Adrenal gland (tissue), 12 donors: ENCODE results near the gene KRTAP4-3. TPM values are rescaled to one million over a fixed set of nuclear protein-coding genes. Genes with fewer than 3 reads are reported as not detected.
"Not testable (repeated sequence)": the region's sequence is repeated elsewhere in the genome, so short reads cannot be mapped to it uniquely, and the experiment has no call there.

Experiments used
- DNase-seq, 7 donors: peaks; one replicate each; pipeline ENCODE4 v3.0.0-alpha.2; 2019 to 2020
- H3K27ac ChIP-seq, 5 donors: fragments of 200-600 bp; sonication (generic) in 4 of 5; 1 replicate in 3 of 5; 2 replicates in 2 of 5; pipeline versions ENCODE4 v1.5.1 to v1.8.0; 2016 to 2020; ENCODE audit warnings: mild to moderate bottlenecking in 1 of 5
- H3K27me3 ChIP-seq: fragments of 200-600 bp; 2 replicates; pipeline ENCODE4 v1.8.0; 2021
- H3K36me3 ChIP-seq, 2 donors: fragments of 200-600 bp; replicated peaks in 1 of 2; 1 replicate in 1 of 2; 2 replicates in 1 of 2; pipeline versions ENCODE4 v1.5.1 to v1.8.0; 2018 to 2022
- H3K4me1 ChIP-seq, 2 donors: fragments of 200-600 bp; replicated peaks in 1 of 2; 1 replicate in 1 of 2; 2 replicates in 1 of 2; pipeline versions ENCODE4 v1.5.1 to v1.8.0; 2018 to 2021
- H3K4me3 ChIP-seq, 4 donors: fragments of 200-600 bp; sonication (generic) in 3 of 4; one replicate each; pipeline ENCODE4 v1.5.1; 2016 to 2018
- H3K9me3 ChIP-seq, 3 donors: fragments of 200-600 bp; sonication (generic) in 1 of 3; replicated peaks in 1 of 3; 1 replicate in 2 of 3; 2 replicates in 1 of 3; pipeline versions ENCODE4 v1.5.1 to v1.8.0; 2016 to 2021
- CTCF ChIP-seq, 6 experiments: fragments of 450-650 bp in 4 of 6; fragments of 200-600 bp in 2 of 6; sonication (generic) in 1 of 6; IDR thresholded peaks; 1 replicate in 5 of 6; 2 replicates in 1 of 6; pipeline versions ENCODE4 v1.5.1 to v1.8.0; 2016 to 2021; ENCODE audit warnings: antibody characterized with exemption in 6 of 6, mild to moderate bottlenecking in 2 of 6, moderate library complexity in 1 of 6
- POLR2A ChIP-seq, 2 donors: fragments of 450-650 bp; IDR thresholded peaks; one replicate each; pipeline ENCODE4 v1.6.1; 2017; ENCODE audit warnings: antibody characterized with exemption in 2 of 2, mild to moderate bottlenecking in 2 of 2, moderate library complexity in 1 of 2
- WGBS, 4 donors: extraction: QIAGEN DNeasy Blood & Tissue Kit in 2 of 4; methylation state at CpG; one replicate each; pipeline versions ENCODE4 v1.1.5 to v1.1.7; 2013 to 2017; 5-methylcytosine and 5-hydroxymethylcytosine counted together
- intact Hi-C, 2 donors: fragments of 100-400 bp; cut with DNase I; formaldehyde crosslinking; loops; one replicate each; pipeline versions ENCODE4 v1.14.1 to v1.15.0; 2022 to 2023
- polyA plus RNA-seq, 3 donors: library from polyadenylated mRNA; stranded (reverse); fragments of 200-250 nt in 2 of 3; fragments of 350-450 nt in 1 of 3; fragmentation: Illumina TruSeq in 1 of 3; extraction: RNeasy Lipid Tissue Mini Kit (QIAGEN cat#74804) in 1 of 3; gene quantifications; one replicate each; pipeline ENCODE4 v1.2.3, GENCODE V29; 2013 to 2014
- small RNA-seq, 2 donors: library from RNA; depleted of rRNA; stranded (forward); fragments of <200 nt; gene quantifications; one replicate each; pipeline ENCODE3, GENCODE V24; 2016
- total RNA-seq, 9 donors: library from RNA; depleted of rRNA in 4 of 9; stranded (reverse); fragments of >200 nt in 4 of 9; fragments of 120-200 nt in 1 of 9; fragmentation: NEBNext Ultra II Directional in 1 of 9; extraction: Animal tissue kit (Norgen Biotek cat#: 25700) in 1 of 9; gene quantifications; one replicate each; pipeline versions ENCODE4 v1.1.0 to v1.2.4, GENCODE V29; 2013 to 2023
- donor health status: healthy with polysubstance abuse.
- donor health status: Bipolar disorder and iron deficiency.
- donor health status: DM: yes; HTN: yes; CAD: no.
- donor health status: DM: no; HTN: no; CAD: no.
- donor health status: DM: no; HTN: no; CAD: no.
- donor health status: DM: yes; HTN: yes; CAD: no.

The KRTAP4-3 gene
- total and polyA plus RNA-seq, 12 donors, result not detected

DNA sequence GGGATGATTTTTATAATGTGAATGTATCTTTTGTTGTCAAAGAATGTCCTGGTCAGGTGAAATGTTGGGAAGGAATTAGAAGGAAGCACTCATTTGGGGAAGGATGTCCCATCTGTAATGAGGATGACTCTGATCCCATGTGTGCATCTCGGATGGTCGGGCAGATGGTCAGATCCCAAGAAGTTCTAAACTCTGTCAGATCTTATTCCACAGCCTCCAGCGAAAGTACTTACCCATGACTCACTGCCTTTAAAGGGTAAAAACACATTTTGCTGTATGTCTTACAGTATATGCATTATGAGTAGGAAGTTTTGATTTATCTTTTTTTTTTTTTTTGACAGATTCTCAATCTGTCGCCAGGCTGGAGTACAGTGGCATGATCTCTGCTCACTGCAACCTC, 49.3 kb downstream of the KRTAP4-3 start:
- Histone ChIP-seq H3K4me3 (no peak overlapping the region), H3K4me1 (no peaks in the 10 kb centered on the region), H3K9me3 (no peaks in the 10 kb centered on the region), H3K27me3 (peaks cover 3% of the 10 kb centered on the region), H3K27ac (no peak overlapping the region), H3K36me3 (no peaks in the 10 kb centered on the region)
- no peak for DNase-seq
- 84 to 90% (median 85%) methylated on average over 4 of the region's 4 CpGs for WGBS, 4 donors
- TF ChIP-seq CTCF (IDR thresholded peaks at IDR 0.05) (no peak), POLR2A (IDR thresholded peaks at IDR 0.05) (no peak)
- intact Hi-C loops, result no loop called here

GRCh38 chr17:41117846-41118386, 50.1 kb downstream of the KRTAP4-3 start, which contains the start of gene KRTAP4-11:
TSS of gene KRTAP4-11 (minus strand) at chr17:41118373. CDS start at chr17:41118315, 58 bp downstream.
- intact Hi-C loops, H3K27ac ChIP-seq, DNase-seq, H3K36me3 ChIP-seq, H3K4me1 ChIP-seq, H3K4me3 ChIP-seq, H3K27me3 ChIP-seq, H3K9me3 ChIP-seq: not testable (repeated sequence)
- WGBS, 4 donors, result 69 to 100% (median 81%) methylated on average over 1 to 10 of the region's 10 CpGs

Small RNA genes within 50 kb of the gene (small RNA-seq; reads per million reads assigned to genes)
- 0 reads per million in 2 donors for gene KRTAP4-17P

Other genes with a start within 250 kb of the KRTAP4-3 start
Only the 30 nearest of the 40 such genes appear.
- not detected for gene KRTAP1-5, start 141.0 kb downstream of the KRTAP4-3 start, total RNA-seq
- not detected for gene KRTAP1-5, start 141.0 kb downstream of the KRTAP4-3 start, polyA plus RNA-seq
- gene KRTAP1-4, start 138.0 kb downstream of the KRTAP4-3 start, total RNA-seq, result not detected
- gene KRTAP1-4, start 138.0 kb downstream of the KRTAP4-3 start, polyA plus RNA-seq, result not detected
- gene KRTAP1-3, start 133.3 kb downstream of the KRTAP4-3 start, total RNA-seq, result not detected
- gene KRTAP1-3, start 133.3 kb downstream of the KRTAP4-3 start, polyA plus RNA-seq, result not detected
- not detected for gene KRTAP1-1, start 126.8 kb downstream of the KRTAP4-3 start, total RNA-seq
- not detected for gene KRTAP1-1, start 126.8 kb downstream of the KRTAP4-3 start, polyA plus RNA-seq
- gene KRTAP2-1, start 120.9 kb downstream of the KRTAP4-3 start, total RNA-seq, result not detected
- gene KRTAP2-1, start 120.9 kb downstream of the KRTAP4-3 start, polyA plus RNA-seq, result not detected
- not detected for gene KRTAP2-2, start 113.0 kb downstream of the KRTAP4-3 start, total RNA-seq
- gene KRTAP2-2, start 113.0 kb downstream of the KRTAP4-3 start, polyA plus RNA-seq, result not detected
- gene KRTAP2-3, start 108.1 kb downstream of the KRTAP4-3 start, total RNA-seq, result not detected
- not detected for gene KRTAP2-3, start 108.1 kb downstream of the KRTAP4-3 start, polyA plus RNA-seq
- gene KRTAP2-4, start 102.3 kb downstream of the KRTAP4-3 start, total RNA-seq, result not detected
- not detected for gene KRTAP2-4, start 102.3 kb downstream of the KRTAP4-3 start, polyA plus RNA-seq
- gene KRTAP4-7, start 84.1 kb downstream of the KRTAP4-3 start, total RNA-seq, result not detected
- gene KRTAP4-7, start 84.1 kb downstream of the KRTAP4-3 start, polyA plus RNA-seq, result not detected
- gene KRTAP4-8, start 70.1 kb downstream of the KRTAP4-3 start, total RNA-seq, result not detected
- gene KRTAP4-8, start 70.1 kb downstream of the KRTAP4-3 start, polyA plus RNA-seq, result not detected
- gene KRTAP4-16, start 66.0 kb downstream of the KRTAP4-3 start, total RNA-seq, result not detected
- not detected for gene KRTAP4-16, start 66.0 kb downstream of the KRTAP4-3 start, polyA plus RNA-seq
- gene KRTAP4-9, start 62.8 kb downstream of the KRTAP4-3 start, total RNA-seq, result not detected
- not detected for gene KRTAP4-9, start 62.8 kb downstream of the KRTAP4-3 start, polyA plus RNA-seq
- gene KRTAP4-11, start 49.8 kb downstream of the KRTAP4-3 start, total RNA-seq, result not detected
- gene KRTAP4-11, start 49.8 kb downstream of the KRTAP4-3 start, polyA plus RNA-seq, result not detected
- not detected for gene KRTAP4-12, start 44.0 kb downstream of the KRTAP4-3 start, total RNA-seq
- gene KRTAP4-12, start 44.0 kb downstream of the KRTAP4-3 start, polyA plus RNA-seq, result not detected
- not detected for gene KRTAP4-6, start 27.7 kb downstream of the KRTAP4-3 start, total RNA-seq
- gene KRTAP4-6, start 27.7 kb downstream of the KRTAP4-3 start, polyA plus RNA-seq, result not detected
- not detected for gene KRTAP4-5, start 18.4 kb downstream of the KRTAP4-3 start, total RNA-seq
- gene KRTAP4-5, start 18.4 kb downstream of the KRTAP4-3 start, polyA plus RNA-seq, result not detected
- gene KRTAP4-4, start 7.5 kb downstream of the KRTAP4-3 start, total RNA-seq, result not detected
- not detected for gene KRTAP4-4, start 7.5 kb downstream of the KRTAP4-3 start, polyA plus RNA-seq
- not detected for gene KRTAP4-2, start 10.0 kb upstream of the KRTAP4-3 start, total RNA-seq
- not detected for gene KRTAP4-2, start 10.0 kb upstream of the KRTAP4-3 start, polyA plus RNA-seq
- not detected for gene KRTAP4-1, start 16.7 kb upstream of the KRTAP4-3 start, total RNA-seq
- gene KRTAP4-1, start 16.7 kb upstream of the KRTAP4-3 start, polyA plus RNA-seq, result not detected
- gene KRTAP9-1, start 21.7 kb upstream of the KRTAP4-3 start, total RNA-seq, result not detected
- not detected for gene KRTAP9-1, start 21.7 kb upstream of the KRTAP4-3 start, polyA plus RNA-seq
- not detected for gene KRTAP9-2, start 58.4 kb upstream of the KRTAP4-3 start, total RNA-seq
- gene KRTAP9-2, start 58.4 kb upstream of the KRTAP4-3 start, polyA plus RNA-seq, result not detected
- not detected for gene KRTAP9-3, start 64.2 kb upstream of the KRTAP4-3 start, total RNA-seq
- gene KRTAP9-3, start 64.2 kb upstream of the KRTAP4-3 start, polyA plus RNA-seq, result not detected
- gene KRTAP9-8, start 69.8 kb upstream of the KRTAP4-3 start, total RNA-seq, result not detected
- gene KRTAP9-8, start 69.8 kb upstream of the KRTAP4-3 start, polyA plus RNA-seq, result not detected
- gene KRTAP9-4, start 81.5 kb upstream of the KRTAP4-3 start, total RNA-seq, result not detected
- not detected for gene KRTAP9-4, start 81.5 kb upstream of the KRTAP4-3 start, polyA plus RNA-seq
- not detected for gene KRTAP9-9, start 87.2 kb upstream of the KRTAP4-3 start, total RNA-seq
- gene KRTAP9-9, start 87.2 kb upstream of the KRTAP4-3 start, polyA plus RNA-seq, result not detected
- gene KRTAP9-6, start 97.2 kb upstream of the KRTAP4-3 start, total RNA-seq, result not detected
- not detected for gene KRTAP9-6, start 97.2 kb upstream of the KRTAP4-3 start, polyA plus RNA-seq
- gene KRTAP9-7, start 107.5 kb upstream of the KRTAP4-3 start, total RNA-seq, result not detected
- gene KRTAP9-7, start 107.5 kb upstream of the KRTAP4-3 start, polyA plus RNA-seq, result not detected
- not detected for gene KRTAP29-1, start 134.6 kb upstream of the KRTAP4-3 start, total RNA-seq
- not detected for gene KRTAP29-1, start 134.6 kb upstream of the KRTAP4-3 start, polyA plus RNA-seq
- gene KRTAP16-1, start 141.1 kb upstream of the KRTAP4-3 start, total RNA-seq, result not detected
- gene KRTAP16-1, start 141.1 kb upstream of the KRTAP4-3 start, polyA plus RNA-seq, result not detected
- gene KRTAP17-1, start 147.5 kb upstream of the KRTAP4-3 start, total RNA-seq, result not detected
- not detected for gene KRTAP17-1, start 147.5 kb upstream of the KRTAP4-3 start, polyA plus RNA-seq